ENCODE data around the gene JARID2. TPM values are rescaled to one million over a fixed set of nuclear protein-coding genes. Genes with fewer than 3 reads are reported as not detected.

The JARID2 gene
- total and polyA plus RNA-seq, 7 donors: 1.1 to 16.1 (median 4.9) TPM

DNA sequence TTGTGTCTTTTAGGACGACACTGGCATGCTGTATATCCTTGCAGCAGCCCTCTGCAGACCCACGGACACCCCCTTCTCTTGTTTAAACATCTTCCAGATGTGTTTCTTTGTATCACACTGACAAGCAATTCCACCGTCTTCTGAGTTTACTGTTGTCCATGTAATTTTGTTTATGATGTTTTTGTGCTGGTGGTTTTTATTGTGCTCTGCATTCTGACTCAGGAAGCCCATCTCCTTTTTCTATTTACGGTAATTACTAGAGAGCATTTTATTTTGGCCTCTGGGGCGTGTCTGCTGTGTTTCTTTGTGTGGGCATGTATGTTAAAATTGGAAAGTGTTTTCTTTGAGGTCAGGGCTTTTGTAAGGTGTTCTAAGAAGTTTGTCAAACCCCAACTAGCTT lies 111.9 kb downstream of the JARID2 start:
- WGBS, 3 donors: 54 to 70% (median 62%) methylated on average over 5 of the region's 5 CpGs
- peaks cover 66% of the 10 kb centered on the region for H3K4me1 ChIP-seq
- H3K4me3 ChIP-seq: no peak overlapping the region
- no peak for DNase-seq
- H3K36me3 ChIP-seq (ENCODE audit: insufficient read depth in 1 of 2, low read depth in 1 of 2): no peaks in the 10 kb centered on the region
- intact Hi-C loops (cut with DNase I): no loop called here
- ATAC-seq: no peak
- TF ChIP-seq, protein P1, sequence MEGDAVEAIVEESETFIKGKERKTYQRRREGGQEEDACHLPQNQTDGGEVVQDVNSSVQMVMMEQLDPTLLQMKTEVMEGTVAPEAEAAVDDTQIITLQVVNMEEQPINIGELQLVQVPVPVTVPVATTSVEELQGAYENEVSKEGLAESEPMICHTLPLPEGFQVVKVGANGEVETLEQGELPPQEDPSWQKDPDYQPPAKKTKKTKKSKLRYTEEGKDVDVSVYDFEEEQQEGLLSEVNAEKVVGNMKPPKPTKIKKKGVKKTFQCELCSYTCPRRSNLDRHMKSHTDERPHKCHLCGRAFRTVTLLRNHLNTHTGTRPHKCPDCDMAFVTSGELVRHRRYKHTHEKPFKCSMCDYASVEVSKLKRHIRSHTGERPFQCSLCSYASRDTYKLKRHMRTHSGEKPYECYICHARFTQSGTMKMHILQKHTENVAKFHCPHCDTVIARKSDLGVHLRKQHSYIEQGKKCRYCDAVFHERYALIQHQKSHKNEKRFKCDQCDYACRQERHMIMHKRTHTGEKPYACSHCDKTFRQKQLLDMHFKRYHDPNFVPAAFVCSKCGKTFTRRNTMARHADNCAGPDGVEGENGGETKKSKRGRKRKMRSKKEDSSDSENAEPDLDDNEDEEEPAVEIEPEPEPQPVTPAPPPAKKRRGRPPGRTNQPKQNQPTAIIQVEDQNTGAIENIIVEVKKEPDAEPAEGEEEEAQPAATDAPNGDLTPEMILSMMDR (IDR thresholded peaks at IDR 0.05): no peak
- H3K27ac ChIP-seq: no peak overlapping the region
- no peaks in the 10 kb centered on the region for H3K9me3 ChIP-seq
- no peaks in the 10 kb centered on the region for H3K27me3 ChIP-seq (ENCODE audit: insufficient read depth in 3 of 3, low read length in 2 of 3)

DNA sequence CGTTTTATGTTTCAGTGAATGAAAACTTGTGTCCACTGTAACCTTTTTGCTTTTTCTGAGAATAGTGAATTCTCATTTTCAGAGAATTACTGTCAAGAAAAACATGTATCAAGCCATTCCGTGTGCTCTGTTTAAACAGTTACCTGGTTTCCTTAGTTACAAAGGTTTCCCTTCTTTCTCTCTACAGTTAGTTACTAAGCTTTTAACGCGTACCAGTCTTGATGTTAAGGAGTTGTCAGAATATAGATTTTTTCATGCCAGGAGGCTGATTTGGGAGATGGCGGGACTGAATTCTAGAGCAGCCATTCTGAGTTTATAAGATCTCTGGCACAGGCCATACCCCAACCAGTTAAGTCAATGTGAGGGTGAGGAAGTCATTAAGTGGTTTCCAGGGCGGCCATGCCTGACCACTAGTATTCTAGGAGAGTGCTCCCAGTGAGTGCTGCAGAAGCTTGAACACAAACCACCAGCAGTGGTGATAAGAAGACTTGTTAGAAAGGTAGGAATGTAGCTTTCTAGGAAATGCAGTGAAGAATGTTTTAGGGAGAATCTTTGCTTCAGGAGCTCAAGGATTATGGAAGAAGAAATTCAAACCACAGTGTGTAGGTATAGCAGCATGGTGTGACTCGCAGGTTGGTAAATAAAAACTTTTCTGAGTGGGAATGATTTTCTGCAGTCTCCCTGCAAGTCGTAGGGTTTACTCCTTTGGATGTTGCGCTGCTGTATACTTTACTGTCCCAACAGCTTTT lies 112.9 kb downstream of the JARID2 start:
- H3K4me1 ChIP-seq: peaks cover 64% of the 10 kb centered on the region
- intact Hi-C loops (cut with DNase I): no loop called here
- 73 to 80% (median 77%) methylated on average over 9 of the region's 9 CpGs for WGBS, 3 donors
- no peak for DNase-seq
- H3K27me3 ChIP-seq (ENCODE audit: insufficient read depth in 3 of 3, low read length in 2 of 3): no peaks in the 10 kb centered on the region
- TF ChIP-seq, protein P1 (IDR thresholded peaks at IDR 0.05): no peak
- H3K36me3 ChIP-seq (ENCODE audit: insufficient read depth in 1 of 2, low read depth in 1 of 2): no peaks in the 10 kb centered on the region
- peak in 1 of 4 donors; percentile 28 for ATAC-seq
- peak overlapping the region; percentile 84 for H3K27ac ChIP-seq
- no peaks in the 10 kb centered on the region for H3K9me3 ChIP-seq
- H3K4me3 ChIP-seq: peak overlapping the region; percentile 19

DNA sequence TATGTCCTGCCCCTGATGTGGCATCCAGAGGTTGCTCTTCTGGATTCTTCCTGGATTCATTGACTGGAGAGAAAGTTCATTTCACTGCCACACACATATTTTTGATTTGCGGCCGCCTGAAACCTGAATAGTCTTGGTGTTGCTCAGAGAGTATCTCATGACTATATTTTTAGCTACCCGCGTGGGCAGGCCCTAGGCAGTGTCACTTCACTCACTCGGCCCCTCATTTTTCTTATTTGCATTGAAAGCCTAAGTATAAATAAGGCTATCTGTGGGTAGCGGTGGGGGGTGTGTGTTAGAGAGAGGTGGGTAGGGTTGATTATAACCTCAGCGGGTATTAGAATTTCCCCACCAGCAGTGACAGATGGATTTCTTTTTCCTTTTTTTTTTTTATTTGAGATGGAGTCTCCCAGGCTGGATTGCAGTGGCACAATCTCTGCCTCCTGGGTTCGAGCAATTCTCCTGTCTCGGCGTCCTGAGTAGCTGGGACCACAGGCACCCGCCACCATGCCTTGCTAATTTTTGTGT lies 113.5 kb downstream of the JARID2 start:
- H3K9me3 ChIP-seq: no peaks in the 10 kb centered on the region
- TF ChIP-seq, protein P1 (IDR thresholded peaks at IDR 0.05): no peak
- H3K27me3 ChIP-seq (ENCODE audit: insufficient read depth in 3 of 3, low read length in 2 of 3): no peaks in the 10 kb centered on the region
- H3K4me3 ChIP-seq: peak overlapping the region; percentile 19
- H3K27ac ChIP-seq: peak overlapping the region; percentile 84
- intact Hi-C loops (cut with DNase I): no loop called here
- peaks cover 66% of the 10 kb centered on the region for H3K4me1 ChIP-seq
- ATAC-seq: peak; percentile 79 to 88 (median 82)
- 50 to 58% (median 52%) methylated on average over 11 of the region's 11 CpGs for WGBS, 3 donors
- DNase-seq: no peak
- H3K36me3 ChIP-seq (ENCODE audit: insufficient read depth in 1 of 2, low read depth in 1 of 2): no peaks in the 10 kb centered on the region

DNA sequence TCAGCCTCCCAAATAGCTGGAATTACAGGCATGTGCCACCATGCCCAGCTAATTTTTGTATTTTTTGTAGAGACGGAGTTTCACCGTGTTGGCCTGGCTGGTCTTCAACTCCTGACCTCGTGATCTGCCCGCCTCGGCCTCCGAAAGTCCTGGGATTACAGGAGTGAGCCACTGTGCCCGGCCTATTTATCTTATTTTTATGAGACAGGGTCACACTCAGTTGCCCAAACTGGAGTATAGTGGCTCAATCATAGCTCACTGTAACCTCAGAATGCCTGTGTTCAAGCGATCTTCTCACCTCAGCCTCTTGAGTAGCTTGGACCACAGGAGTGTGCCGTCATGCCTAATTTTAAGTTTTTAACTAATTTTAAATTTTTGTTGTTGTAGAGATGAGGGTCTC lies 114.4 kb downstream of the JARID2 start:
- Histone ChIP-seq H3K9me3 (no peaks in the 10 kb centered on the region), H3K4me1 (peaks cover 74% of the 10 kb centered on the region), H3K27ac (peak overlapping the region; percentile 84), H3K4me3 (no peak overlapping the region), H3K27me3 (ENCODE audit: insufficient read depth in 3 of 3, low read length in 2 of 3) (no peaks in the 10 kb centered on the region), H3K36me3 (ENCODE audit: insufficient read depth in 1 of 2, low read depth in 1 of 2) (no peaks in the 10 kb centered on the region)
- ATAC-seq: no peak
- intact Hi-C loops (cut with DNase I): loop anchor here (5.0 to 10.0 kb wide), 2 partner anchors 42 to 75 kb away; no protein-coding TSS in a partner anchor
- TF ChIP-seq, protein P1 (IDR thresholded peaks at IDR 0.05): no peak
- WGBS, 3 donors: 44 to 85% (median 57%) methylated on average over 9 of the region's 9 CpGs
- no peak for DNase-seq
